Brain pericyte (primary cell): ENCODE data around the gene STXBP5.

Source experiments
- DNase-seq: peaks from one replicate; pipeline ENCODE4 v3.0.0-alpha.2; 2012; ENCODE audit warnings: low read depth, low spot score

Gene STXBP5

DNA sequence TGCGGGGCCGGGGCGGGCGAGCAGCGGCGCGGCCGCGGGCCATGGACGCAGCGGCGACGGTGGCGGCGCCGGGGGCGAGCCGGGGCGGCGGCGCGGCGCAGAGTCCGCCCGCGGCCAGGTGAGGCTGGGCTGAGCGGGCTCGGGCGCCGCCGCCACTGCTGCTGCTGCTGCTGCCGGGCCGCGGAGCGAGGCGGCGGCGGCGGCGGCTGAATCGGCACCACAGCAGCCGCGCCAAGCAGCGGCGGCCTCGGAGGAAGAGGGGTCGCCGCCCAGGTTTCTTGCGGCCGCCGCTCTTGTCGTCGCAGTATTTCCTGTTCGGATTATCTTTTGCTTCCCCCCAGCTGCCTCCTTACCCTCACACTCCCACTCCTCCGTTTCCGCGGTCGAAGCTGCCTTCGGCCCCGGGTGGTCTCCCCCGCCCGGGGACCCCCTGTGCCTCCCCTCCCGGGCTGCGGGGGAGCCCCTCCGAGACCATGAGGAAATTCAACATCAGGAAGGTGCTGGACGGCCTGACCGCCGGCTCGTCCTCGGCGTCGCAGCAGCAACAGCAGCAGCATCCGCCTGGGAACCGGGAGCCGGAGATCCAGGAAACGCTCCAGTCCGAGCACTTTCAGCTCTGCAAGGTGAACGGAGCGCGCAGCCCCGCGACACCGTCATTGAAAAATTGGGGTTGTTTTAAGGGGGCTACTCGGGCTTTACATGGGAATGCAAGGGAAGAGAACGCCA, at the start of gene STXBP5:
Gene STXBP5 (plus strand): TSS at position 358 of the 726 bp plus-strand sequence. CDS start 116 bp downstream, at position 474.
- no peak for DNase-seq

DNA sequence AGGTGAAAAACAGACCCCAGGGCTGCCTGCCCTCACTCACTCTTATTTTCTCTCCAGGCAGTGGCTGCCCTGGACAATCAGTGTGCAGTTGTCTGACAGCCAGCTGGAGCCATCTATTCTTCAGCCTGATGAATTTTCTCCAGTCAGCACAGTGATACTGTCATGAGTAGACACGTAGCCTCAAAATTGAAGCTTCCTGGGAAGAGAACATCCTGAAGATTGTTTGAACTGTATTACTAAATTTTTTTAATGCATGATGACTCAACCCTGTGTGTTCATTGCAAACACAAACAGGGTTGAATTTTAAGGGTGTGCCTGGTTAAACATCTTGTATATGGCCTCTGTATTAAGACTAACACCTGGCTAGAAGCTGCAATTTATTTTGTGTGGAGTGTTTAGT, 49.8 kb upstream of the STXBP5 start:
- no peak for DNase-seq

DNA sequence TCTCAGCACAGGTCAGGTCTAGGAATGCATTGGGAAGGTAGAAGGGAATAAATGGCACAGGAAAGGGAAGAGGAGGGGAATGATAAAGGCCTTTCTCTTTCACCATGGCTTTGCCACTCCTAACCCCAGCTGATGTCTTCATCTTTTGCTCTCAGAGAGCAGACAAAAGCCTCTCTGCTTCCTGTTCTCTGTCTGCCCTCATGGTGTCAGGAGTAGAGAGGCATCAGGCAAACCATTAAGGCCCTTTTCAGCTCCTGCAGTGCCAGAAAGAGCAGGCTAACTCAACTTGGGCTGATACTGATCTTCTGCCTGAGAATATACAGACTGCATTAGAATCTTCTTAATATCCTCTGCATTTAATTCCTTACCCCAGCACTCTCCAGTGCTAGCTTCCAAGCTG, 48.0 kb upstream of the STXBP5 start:
- DNase-seq = no peak

DNA sequence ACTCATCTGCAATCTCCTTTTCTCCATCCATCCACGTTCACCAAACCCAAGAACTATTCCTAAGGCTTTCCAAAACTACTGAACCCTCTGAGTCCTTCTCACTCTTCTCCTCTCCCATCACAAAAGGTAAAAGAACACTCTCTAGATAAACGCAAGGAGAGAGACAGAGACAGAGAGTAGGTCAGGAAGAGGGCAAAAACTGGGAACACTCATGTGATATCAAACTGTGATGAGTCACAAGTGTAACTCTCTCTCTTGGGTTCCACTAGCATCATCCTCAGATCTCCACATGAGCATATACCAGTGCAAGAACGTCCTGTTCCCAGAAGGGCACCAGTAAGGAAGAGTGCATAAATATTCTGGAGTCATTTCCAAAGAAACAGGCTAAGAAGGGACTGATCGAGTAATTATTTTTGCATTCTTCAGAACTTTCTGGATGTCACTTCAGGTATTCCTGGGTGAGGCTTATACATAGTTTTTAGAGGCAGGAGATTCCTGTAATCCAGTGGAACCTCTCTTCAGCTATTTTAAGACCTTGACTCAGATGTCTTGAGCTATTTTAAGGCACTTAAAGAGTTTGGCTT, 47.3 kb upstream of the STXBP5 start:
- peak; percentile 83 for DNase-seq

DNA sequence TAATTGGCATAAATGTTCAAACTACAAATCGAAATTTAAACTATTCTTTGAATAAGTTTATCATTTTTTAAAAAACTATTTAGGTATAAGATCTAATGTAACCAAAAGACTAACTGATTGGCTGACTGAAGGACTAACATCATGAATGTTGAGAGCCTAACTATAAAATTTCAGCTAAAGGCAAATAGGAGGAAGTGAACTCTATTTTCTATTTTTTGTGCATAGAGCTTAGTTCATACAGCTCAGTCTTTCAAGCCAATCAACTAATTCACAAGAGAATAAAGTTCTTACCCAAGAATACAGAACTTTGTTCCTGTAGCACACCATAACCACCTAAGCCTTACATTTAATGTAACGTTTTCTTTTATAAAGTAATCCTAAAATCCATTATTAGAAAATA, 46.3 kb upstream of the STXBP5 start:
- DNase-seq = no peak

DNA sequence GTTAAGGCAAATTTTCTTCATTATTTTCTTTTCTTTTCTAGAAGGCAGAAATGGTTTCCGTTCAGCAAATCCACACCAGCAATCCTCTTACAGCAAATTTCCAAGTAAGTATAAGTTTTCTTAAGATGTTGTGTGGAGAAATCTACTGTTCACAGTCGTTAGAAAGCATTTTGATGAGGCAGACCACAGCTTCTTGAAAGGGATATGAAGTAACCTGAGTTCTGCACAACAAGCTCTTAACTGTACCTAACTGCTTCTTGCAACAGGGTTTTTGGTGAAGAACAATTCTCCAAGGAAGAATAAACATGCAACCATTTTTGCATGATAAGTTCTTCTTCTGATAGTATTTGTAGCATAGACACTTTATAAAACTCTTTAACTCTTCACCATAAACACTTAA, 45.3 kb upstream of the STXBP5 start:
- no peak for DNase-seq

DNA sequence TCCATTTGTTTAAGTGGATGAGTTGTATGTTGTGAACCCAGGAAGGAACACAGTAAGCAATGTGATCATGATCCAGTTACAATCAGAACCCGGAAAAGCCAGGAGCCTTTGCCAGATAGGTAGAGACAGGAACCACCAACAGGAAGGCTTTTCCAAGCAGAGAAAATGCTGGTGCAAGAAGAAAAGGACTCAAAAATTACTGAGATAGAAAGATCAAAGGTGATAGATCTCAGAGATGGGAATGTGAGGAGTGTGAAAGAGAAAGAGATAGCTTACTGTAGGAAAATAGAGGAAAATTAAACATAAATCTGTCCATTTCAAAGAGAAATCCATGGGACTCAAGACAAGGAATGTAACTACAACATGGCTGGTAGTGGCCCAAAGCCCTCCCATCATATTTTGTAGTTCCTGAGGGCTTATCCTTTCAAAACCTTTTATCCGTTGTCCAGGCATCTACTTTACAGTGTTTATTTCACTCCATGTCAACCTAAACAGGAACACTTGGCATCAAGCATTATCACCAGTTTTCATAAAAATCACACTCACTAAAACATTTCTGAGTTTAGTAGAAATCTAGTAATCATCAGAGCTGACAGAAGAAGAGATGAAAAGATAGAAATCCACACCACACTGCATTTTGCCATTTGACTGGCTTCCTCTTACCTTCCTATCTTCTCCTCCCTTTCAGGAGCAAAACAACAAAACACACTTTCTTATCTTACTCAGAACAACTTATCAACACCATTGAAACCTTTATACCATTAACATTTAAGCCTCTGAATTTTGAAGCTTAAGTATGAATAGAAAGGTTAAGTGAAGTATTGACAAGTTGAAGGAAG, 44.5 kb upstream of the STXBP5 start:
- DNase-seq = no peak

DNA sequence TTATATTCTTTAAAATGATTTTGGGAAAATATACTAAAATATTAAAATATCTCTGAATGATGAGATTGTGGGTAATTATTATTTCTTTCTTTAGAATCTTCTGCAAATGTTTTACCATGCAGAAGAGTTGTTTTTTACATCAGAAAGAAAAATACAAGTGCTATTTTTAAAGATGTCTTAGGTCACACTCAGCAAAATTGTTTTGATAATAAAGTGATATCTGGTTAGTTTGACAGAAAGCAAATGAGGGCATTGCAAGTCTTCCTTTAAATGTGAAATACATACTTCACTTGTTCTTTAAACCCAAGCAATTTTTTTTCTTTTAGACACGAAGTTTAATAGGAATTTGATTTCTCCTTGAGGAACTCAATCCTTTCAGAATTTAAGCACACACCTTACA, 43.6 kb upstream of the STXBP5 start:
- no peak for DNase-seq

DNA sequence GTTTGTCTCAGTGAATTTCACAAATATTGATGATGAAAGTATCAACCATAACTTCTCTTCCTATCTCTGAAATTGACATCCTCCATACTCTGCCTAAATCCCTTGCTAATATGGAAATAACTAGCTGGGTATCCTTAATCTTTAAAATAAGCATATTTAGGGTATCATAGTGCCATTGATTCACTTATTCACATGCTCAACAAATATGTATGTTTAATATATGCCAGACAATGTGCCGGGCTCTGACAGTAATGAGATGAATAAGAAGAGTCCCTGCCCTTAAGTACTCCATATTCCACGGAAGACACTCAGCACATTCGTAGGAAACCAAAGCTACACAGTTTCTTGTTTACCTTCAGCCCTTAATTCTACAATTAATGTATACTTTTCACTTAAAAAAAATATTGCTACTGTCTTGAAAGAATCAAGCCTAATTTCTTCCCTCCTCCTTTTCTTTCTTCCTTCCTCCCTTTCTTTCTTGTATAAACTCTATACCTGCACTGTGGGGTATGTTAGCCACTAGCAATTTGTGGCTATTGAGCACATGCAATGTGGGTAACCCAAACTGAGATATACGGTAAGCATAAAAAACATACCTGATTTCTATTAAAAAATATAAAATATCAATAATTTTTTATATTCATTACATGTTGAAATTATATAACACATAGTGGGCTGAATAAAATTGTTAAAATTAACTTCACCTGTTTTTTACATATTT, 42.8 kb upstream of the STXBP5 start:
- DNase-seq = no peak

DNA sequence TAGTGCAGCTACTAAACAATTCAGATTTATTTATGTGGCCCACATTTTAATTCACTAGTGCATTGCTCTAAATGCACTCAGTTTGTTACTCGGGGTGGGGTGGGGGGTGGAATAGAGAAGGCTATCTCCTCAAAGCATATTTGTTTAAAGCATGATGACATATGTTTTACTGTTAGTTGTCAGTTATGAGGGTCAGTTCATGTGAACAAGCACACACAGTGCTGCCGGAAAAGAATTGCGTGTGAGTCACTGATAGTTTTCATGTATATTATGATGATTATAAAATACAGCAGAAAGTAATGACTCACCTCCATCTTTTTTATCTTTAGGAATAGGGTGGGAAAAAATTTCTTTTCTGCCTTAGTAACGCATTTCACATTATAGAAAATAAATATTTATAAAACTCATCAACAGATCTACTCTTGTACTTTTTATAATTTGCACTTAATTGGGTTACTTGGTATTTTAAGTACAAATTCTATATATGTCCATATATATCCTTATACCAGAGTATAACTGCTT, 42.2 kb upstream of the STXBP5 start:
- DNase-seq = peak; percentile 66

DNA sequence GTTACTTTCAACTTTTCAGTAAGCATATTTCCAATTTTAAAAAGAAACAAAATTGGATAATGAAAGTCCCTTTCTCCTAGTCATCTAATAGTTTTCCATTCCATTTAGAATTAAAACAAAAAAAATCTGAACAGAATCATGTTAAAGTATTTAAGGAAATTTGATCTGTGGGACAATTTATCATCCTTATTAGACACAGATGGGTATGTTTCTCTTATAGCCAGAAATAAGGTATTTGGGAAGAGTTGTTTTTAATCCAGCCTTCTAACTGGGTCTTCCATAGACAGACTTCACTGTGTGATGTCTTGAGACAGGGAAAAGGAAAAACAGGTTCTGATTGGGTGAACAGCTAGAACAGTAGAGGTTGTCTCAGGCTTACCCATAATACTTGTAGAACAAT, 39.5 kb upstream of the STXBP5 start:
- no peak for DNase-seq

DNA sequence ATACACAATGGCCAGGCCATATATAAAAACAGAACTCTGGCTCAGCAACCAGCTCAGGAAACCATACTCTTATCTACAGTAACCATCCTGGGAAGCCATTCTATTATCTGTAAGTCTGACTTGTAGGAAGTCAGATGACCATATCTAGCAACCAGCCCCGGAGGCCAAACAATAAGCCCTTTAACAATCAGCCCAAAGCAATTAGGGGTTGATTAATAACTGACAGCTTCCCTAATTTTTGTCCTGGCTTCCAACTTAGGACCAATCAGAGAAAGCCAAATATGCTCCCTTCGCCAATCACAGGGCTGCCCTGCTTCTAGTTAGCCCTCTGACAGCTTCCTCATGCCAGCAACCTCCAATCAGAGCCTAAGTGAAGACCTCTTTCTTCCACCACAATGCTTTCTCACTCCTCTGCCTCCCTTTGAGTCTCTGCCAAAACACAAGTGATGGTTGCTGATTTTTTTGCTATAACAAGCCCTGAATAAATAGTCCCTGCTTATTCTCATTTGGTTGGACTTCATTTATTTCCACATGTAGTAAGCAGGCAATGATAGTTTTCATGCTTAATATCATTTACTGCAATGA, 37.8 kb upstream of the STXBP5 start:
- no peak for DNase-seq

DNA sequence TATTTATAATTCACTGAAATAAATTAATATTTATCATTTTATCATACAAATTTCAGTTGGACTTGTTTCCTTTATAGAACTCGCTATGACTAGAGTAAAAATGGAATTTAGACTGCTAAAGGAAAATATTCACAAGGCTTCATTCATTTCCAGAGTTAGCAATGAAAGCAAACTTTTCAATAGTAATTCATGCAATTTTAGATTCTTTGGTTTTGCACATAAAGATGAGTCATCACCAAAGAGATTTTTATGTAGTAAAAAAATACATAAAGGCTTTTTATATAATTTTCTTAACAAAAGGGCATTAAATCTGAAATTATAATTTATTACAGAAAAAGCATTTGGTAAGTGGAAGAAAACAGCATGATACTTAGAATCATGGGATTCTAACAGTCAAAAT, 37.2 kb upstream of the STXBP5 start:
- no peak for DNase-seq

DNA sequence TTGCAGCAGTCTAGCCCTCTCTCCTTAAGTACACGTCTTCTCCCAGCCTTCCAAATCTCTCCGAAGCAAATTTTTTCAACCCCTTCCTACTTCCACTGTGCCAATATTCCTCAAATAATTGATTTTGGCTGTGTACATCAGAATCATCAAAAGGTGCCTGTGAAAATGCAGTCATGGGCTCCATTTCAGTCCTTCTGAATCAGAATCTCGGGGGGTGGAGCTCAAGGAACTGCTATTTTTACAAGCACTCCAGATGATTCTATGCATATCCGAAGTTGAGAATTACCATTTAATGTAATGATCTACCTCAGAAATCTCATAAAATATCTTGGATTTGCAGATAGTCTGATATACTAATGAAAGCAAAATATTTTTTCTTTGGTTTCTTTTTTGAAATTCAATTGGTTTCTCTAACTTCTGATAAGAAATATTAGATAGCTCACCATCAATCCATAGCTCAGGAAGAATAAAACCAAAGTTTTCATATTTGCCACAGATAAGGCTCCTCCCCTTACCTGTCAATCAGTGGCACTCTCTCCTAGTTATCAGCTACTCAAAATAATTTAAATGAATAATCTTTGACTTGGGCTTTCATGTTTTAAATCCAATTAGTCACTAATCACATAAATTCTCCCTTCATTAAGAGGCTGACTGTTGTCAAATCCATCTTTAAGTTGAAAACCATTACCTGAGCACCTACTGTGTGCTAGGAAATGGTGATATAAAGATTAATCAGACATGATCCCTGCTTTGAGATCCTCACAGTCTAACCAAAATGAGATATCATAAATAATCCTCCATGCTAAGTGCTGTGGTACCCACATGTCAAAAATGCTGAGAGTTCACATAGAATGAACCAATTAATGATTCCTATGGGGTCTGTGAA, 36.4 kb upstream of the STXBP5 start:
- DNase-seq = no peak

DNA sequence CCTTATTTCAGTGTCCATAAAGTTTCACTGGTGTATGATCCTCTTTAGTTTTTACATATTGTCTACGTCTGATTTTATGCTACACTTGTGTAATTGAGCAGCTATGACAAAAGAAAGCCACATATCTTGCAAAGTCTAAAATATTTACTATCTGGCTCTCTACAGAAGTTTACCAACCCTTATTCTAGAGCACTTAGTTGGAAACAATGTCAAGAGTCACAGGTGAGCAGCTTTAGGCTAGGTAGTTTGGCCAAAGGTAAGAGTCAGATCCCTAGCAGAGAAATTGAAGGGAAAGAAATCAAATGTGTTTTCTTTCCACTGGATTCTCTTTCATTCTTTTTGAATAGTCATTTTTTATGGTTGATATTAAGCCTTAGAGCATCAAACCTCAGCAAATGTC, 34.7 kb upstream of the STXBP5 start:
- no peak for DNase-seq

DNA sequence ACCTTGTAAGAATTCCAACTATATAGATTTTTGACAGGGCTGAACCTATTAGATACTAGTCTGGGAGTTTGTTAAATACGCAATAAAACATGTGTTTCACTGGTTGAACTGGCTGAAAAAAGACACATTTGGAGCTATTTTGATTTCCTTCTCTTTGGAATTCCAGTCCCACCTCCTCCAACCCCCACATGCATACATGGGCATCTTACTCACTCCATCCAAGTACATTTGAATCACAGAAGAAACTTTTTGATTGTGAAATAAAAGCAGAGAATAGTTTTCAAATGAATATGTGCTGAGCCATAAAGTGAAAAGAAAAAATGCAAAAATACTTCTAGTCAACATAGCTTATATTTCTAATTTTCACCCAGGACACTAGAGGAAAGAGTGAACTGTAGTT, 33.9 kb upstream of the STXBP5 start:
- no peak for DNase-seq

DNA sequence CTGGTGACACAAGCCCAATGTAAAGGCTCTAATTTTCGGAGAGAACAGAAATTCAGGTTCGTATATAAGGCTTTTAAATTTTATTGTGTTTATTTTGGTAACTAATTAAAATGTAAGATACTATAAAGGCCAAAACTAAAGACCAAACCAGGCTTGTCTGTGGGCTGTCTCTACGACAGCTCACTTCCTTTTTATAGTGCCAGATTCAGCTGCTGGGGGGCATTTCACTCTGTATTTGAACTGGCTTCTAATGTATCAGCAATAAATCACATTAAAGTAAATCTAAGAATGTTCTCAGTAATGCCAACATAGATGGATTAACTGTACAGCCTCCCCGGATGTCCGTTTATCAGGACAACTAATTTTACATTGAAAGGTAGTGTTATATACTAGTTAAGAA, 31.1 kb upstream of the STXBP5 start:
- DNase-seq = no peak

DNA sequence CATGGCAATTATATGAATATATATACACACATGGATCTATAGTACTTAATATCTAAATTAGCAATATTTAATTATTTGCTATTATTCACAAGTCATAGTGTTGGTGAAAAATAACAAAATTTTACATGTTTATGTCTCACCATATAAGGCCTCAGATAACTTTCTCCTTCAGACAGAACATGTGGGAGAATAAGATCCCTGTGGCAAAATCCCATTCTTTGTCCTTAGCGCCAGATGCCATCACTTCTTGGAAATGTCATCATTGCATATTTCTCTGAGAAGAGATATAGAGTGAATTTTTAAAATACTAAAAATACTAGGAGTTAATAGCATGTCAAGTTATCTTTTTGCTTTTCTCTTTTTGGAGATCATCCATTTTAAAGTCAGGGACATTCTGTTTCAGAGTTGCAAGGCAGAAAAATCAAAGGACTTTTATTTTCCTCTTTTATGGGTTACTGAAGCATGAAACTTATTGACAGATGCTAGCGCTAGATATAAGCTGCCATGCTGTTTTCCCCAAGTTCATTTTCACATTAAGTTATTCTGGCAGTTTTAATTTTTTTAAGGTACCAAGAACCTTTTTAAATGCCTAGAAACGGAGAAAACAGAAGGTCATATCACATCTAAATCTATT, 30.4 kb upstream of the STXBP5 start:
- DNase-seq = no peak

DNA sequence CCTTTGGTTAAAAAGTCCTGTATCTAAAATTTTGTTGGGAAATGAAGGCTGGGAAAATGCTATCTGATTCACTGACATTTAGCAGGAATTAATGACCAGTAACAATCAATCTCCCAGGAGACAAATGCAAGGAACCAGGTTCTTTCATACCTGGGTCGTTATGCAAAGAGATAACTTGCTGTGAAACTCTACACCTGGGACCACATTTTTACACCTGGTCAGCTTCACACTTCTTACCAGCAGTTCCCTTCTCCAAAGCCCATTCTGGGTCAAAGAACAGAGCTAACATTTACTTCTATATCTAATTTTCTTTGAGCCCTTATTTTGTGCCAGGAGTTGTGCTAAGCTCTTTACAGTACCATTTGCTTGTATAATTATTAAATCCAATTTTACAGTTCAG, 27.4 kb upstream of the STXBP5 start:
- no peak for DNase-seq

DNA sequence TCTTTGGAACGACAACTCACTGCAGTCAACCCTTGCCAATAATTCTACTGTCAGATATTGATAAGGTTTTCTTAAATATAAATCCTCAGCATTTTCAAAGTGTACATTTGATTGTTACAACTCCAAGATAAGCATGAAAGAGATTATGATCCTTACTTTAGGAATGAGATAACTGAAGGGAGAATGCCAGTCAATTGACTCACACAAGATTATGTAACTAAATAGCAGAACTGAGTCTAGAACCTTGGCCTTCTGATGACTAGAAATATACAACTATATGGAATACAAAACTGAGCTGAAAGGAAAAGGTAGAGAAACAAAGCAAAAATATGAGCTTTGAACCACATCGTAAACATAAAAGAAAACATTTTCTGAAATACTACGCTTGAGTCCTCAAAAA, 26.9 kb upstream of the STXBP5 start:
- no peak for DNase-seq
